ENCODE results near the gene CLIC3.

DNA sequence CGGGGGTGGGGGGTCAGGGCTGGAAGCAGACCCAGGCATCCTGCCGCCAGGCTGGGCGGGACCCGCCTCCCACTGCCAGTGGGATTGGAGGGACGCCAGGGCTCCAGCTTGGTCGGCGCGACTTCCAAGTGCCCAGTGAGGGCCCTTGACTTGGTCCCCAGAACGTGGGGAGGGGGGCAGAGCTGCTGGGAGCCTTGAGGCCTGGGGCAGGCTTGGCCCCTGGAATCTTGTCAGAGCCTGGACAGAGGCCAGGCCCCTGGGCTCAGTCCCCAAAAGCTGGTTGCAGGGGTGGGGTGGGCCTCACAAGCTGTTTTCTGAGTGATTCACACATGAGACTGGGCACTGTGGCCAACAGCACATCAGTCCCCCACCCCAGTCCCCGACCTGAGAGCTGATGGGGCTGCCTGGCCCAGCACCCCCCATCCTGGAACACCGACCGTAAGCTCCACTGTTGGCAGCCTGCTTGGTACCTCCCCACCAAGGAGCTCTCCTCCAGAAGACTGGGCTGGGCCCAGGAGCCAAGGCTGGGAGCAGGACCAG is 526 bp downstream of the CLIC3 start:
- TF ChIP-seq, protein P1, sequence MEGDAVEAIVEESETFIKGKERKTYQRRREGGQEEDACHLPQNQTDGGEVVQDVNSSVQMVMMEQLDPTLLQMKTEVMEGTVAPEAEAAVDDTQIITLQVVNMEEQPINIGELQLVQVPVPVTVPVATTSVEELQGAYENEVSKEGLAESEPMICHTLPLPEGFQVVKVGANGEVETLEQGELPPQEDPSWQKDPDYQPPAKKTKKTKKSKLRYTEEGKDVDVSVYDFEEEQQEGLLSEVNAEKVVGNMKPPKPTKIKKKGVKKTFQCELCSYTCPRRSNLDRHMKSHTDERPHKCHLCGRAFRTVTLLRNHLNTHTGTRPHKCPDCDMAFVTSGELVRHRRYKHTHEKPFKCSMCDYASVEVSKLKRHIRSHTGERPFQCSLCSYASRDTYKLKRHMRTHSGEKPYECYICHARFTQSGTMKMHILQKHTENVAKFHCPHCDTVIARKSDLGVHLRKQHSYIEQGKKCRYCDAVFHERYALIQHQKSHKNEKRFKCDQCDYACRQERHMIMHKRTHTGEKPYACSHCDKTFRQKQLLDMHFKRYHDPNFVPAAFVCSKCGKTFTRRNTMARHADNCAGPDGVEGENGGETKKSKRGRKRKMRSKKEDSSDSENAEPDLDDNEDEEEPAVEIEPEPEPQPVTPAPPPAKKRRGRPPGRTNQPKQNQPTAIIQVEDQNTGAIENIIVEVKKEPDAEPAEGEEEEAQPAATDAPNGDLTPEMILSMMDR (IDR thresholded peaks at IDR 0.05 in 4 of 5, conservative IDR thresholded peaks at IDR 0.05 in 1 of 5): no peak
- TF ChIP-seq POLR2A (IDR thresholded peaks at IDR 0.05): no peak
